GM12878 (cell line): Measurements from ENCODE around the gene NFS1. TPM values are rescaled to one million over a fixed set of nuclear protein-coding genes. Genes with fewer than 3 reads are reported as not detected.

Experiments used
- ATAC-seq: fragments of 200-7000 bp; cut with Tn5 transposase; 3 replicates; pipeline ENCODE4 v1.9.1; 2020; ENCODE audit warnings: mild to moderate bottlenecking, moderate library complexity
- BruUV-seq: library from RNA; stranded (reverse); fragments of 400-500 nt; replicated peaks from 2 replicates; lab custom pipeline; 2021; lab: Mats Ljungman, UMichigan
- CTCF ChIA-PET: fragments of 300-600 bp; sonication (Branson Sonifier 250); formaldehyde crosslinking; extraction: SDS; loops from one replicate; lab custom pipeline; 2021; ENCODE audit warnings: inconsistent platforms; lab: Yijun Ruan, JAX
- POLR2A ChIA-PET: fragments of 350-600 bp; formaldehyde crosslinking; extraction: SDS; loops from one replicate; lab custom pipeline; 2021; ENCODE audit warnings: inconsistent platforms; lab: Charles Lee
- RAD21 ChIA-PET: fragments of 300-600 bp; sonication (Branson Sonifier 250); formaldehyde crosslinking; loops from one replicate; lab custom pipeline; 2023; ENCODE audit warnings: antibody characterized with exemption; ENCODE audit not compliant: unreplicated experiment; lab: Charles Lee
- SMC1A ChIA-PET: fragments of 300-600 bp; sonication (Branson Sonifier 250); formaldehyde crosslinking; loops from one replicate; lab custom pipeline; 2023; ENCODE audit not compliant: unreplicated experiment, uncharacterized antibody; lab: Charles Lee
- DNase-seq: peaks from one replicate; pipeline ENCODE4 v3.0.0-alpha.2; 2011; ENCODE audit warnings: low read depth, low spot score
- FAIRE-seq: peaks from 3 replicates; lab custom pipeline; 2011; peaks lifted over from hg19 to GRCh38; lab: Jason Lieb, UNC
- H2AFZ ChIP-seq: 2 replicates; pipeline ENCODE4 v1.6.0; 2011; ENCODE audit warnings: low read depth, low read length, control low read depth; ENCODE audit not compliant: control insufficient read depth
- H3K27ac ChIP-seq: 2 replicates; pipeline ENCODE4 v1.5.1; 2011; ENCODE audit warnings: control low read depth; ENCODE audit not compliant: control insufficient read depth, insufficient read depth
- H3K27me3 ChIP-seq, 2 experiments: replicated peaks in 1 of 2; 2 replicates each; pipeline versions ENCODE4 v1.6.0 to v1.6.1; 2011; ENCODE audit warnings: low read length in 1 of 2; ENCODE audit not compliant: control insufficient read depth in 2 of 2, insufficient read depth in 2 of 2
- H3K36me3 ChIP-seq, 2 experiments: 2 replicates each; pipeline ENCODE4 v1.5.1; 2011; ENCODE audit warnings: low read length in 1 of 2; ENCODE audit not compliant: control insufficient read depth in 2 of 2, insufficient read depth in 2 of 2
- H3K4me1 ChIP-seq: 2 replicates; pipeline ENCODE4 v1.6.1; 2011; ENCODE audit warnings: mild to moderate bottlenecking, low read length, moderate library complexity, mixed read lengths; ENCODE audit not compliant: control insufficient read depth, insufficient read depth
- H3K4me2 ChIP-seq: 2 replicates; pipeline ENCODE4 v1.6.0; 2011; ENCODE audit warnings: control low read depth; ENCODE audit not compliant: control insufficient read depth, insufficient read depth
- H3K4me3 ChIP-seq: fragments of 200-600 bp; sonication (generic); 2 replicates; pipeline ENCODE4 v1.5.1; 2016
- H3K79me2 ChIP-seq: 2 replicates; pipeline ENCODE4 v1.6.0; 2011; ENCODE audit warnings: low read length; ENCODE audit not compliant: control insufficient read depth, insufficient read depth
- H3K9ac ChIP-seq: 2 replicates; pipeline ENCODE4 v1.8.0; 2011; ENCODE audit warnings: low read length, control low read depth, mixed read lengths; ENCODE audit not compliant: control insufficient read depth, insufficient read depth
- H3K9me3 ChIP-seq: replicated peaks from 3 replicates; pipeline ENCODE4 v1.5.1; 2011; ENCODE audit warnings: mild to moderate bottlenecking, low read length; ENCODE audit not compliant: control insufficient read depth, insufficient read depth
- H4K20me1 ChIP-seq: 2 replicates; pipeline ENCODE4 v1.6.0; 2011; ENCODE audit not compliant: control insufficient read depth, insufficient read depth
- ASH2L ChIP-seq: fragments of 300-600, 200-600 bp; sonication (generic); IDR thresholded peaks from 2 replicates; pipeline ENCODE4 v1.6.1; 2017; ENCODE audit warnings: low read depth, mild to moderate bottlenecking, borderline replicate concordance
- CBX3 ChIP-seq: fragments of 200-600 bp; sonication (generic); IDR thresholded peaks from 2 replicates; pipeline ENCODE4 v1.6.1; 2016; ENCODE audit warnings: low read depth, borderline replicate concordance
- CEBPB ChIP-seq, 2 experiments: fragments of 150-350 bp in 1 of 2; IDR thresholded peaks; 2 replicates each; pipeline ENCODE4 v1.6.1; 2012 to 2014; ENCODE audit warnings: low read depth in 2 of 2, low read length in 2 of 2, borderline replicate concordance in 1 of 2, inconsistent platforms in 1 of 2
- GABPA ChIP-seq: IDR thresholded peaks from 2 replicates; pipeline ENCODE4 v1.6.1; 2014; ENCODE audit warnings: antibody characterized with exemption, low read depth, mild to moderate bottlenecking, inconsistent platforms
- HDGF ChIP-seq: fragments of 450-650 bp; IDR thresholded peaks from 2 replicates; pipeline ENCODE4 v1.6.1; 2016; ENCODE audit warnings: antibody characterized with exemption
- KLF5 ChIP-seq: fragments of 450-650 bp; IDR thresholded peaks from 2 replicates; pipeline ENCODE4 v1.6.1; 2014; ENCODE audit warnings: mild to moderate bottlenecking; ENCODE audit not compliant: partially characterized antibody
- MTA2 ChIP-seq: fragments of 450-650 bp; IDR thresholded peaks from 2 replicates; pipeline ENCODE4 v1.6.1; 2016; ENCODE audit warnings: low read depth, mild to moderate bottlenecking, moderate library complexity
- NFXL1 ChIP-seq: fragments of 450-650 bp; IDR thresholded peaks from 2 replicates; pipeline ENCODE4 v1.6.1; 2017; ENCODE audit warnings: antibody characterized with exemption, mild to moderate bottlenecking, borderline replicate concordance
- POLR2A ChIP-seq: IDR thresholded peaks from 2 replicates; pipeline ENCODE4 v1.6.1; 2011; ENCODE audit warnings: low read depth, mild to moderate bottlenecking, low read length
- SREBF2 ChIP-seq: IDR thresholded peaks from 2 replicates; pipeline ENCODE4 v1.6.1; 2012; ENCODE audit warnings: mild to moderate bottlenecking, low read length
- STAT3 ChIP-seq: IDR thresholded peaks from 2 replicates; pipeline ENCODE4 v1.6.1; 2011; ENCODE audit warnings: low read depth, low read length, improper control_type of control experiment
- WGBS: methylation state at CpG from one replicate; pipeline ENCODE4 v1.1.6; 2016; ENCODE audit warnings: low lambda C conversion rate; ENCODE audit not compliant: insufficient replicate concordance, insufficient coverage; ENCODE audit errors: missing lambda C conversion rate; 5-methylcytosine and 5-hydroxymethylcytosine counted together
- in situ Hi-C: fragments of 300-500 bp; cut with MboI; formaldehyde crosslinking; loops from 9 replicates; pipeline ENCODE4 v1.14.3; 2018; ENCODE audit warnings: mixed read lengths
- intact Hi-C: fragments of 100-400 bp; cut with micrococcal nuclease; formaldehyde crosslinking; loops from one replicate; pipeline ENCODE4 v1.14.2; 2022; ENCODE audit not compliant: unreplicated experiment
- polyA plus RNA-seq, 11 experiments: library from polyadenylated mRNA; depleted of rRNA in 4 of 11; unstranded in 6 of 11; stranded (reverse) in 5 of 11; fragments of >200 nt; fragmentation: Nextera tagmentation in 4 of 11; fragmentation: Illumina TruSeq in 1 of 11; extraction: Ambion mirVana in 4 of 11; extraction: Trizol in 1 of 11; gene quantifications; 1 replicate in 1 of 11; 2 replicates in 10 of 11; pipeline versions ENCODE4 v1.2.1 to v1.2.3, GENCODE V29; 2011 to 2016; ENCODE audit warnings: inconsistent platforms in 2 of 11, missing spikeins in 2 of 11, low read depth in 1 of 11
- total RNA-seq, 4 experiments: library from RNA; depleted of rRNA in 3 of 4; stranded (reverse); fragments of >200 nt in 3 of 4; fragmentation: Illumina TruSeq in 1 of 4; extraction: Trizol in 1 of 4; gene quantifications; 2 replicates each; pipeline versions ENCODE4 v1.2.1 to v1.2.3, GENCODE V29; 2013 to 2021
- TF ChIP-seq, protein P1 (sequence below): IDR thresholded peaks from 2 replicates; pipeline ENCODE4 v1.6.1; 2011; ENCODE audit warnings: low read depth, low read length, improper control_type of control experiment, borderline replicate concordance
- TF ChIP-seq, protein P2 (sequence below), 3 experiments: IDR thresholded peaks in 2 of 3; conservative IDR thresholded peaks in 1 of 3; 2 replicates each; pipeline ENCODE4 v1.5.1; 2011; ENCODE audit warnings: low read depth in 3 of 3, low read length in 3 of 3, mild to moderate bottlenecking in 3 of 3, control low read depth in 2 of 3, moderate library complexity in 2 of 3, inconsistent platforms in 1 of 3, mixed read lengths in 1 of 3; ENCODE audit not compliant: control insufficient read depth in 2 of 3, insufficient read depth in 1 of 3; ENCODE audit errors: extremely low read depth in 1 of 3
- TF ChIP-seq, protein P3 (sequence below): IDR thresholded peaks from 2 replicates; pipeline ENCODE4 v1.6.1; 2012; ENCODE audit warnings: improper control_type of control experiment, low read depth, low read length; ENCODE audit not compliant: insufficient replicate concordance

The NFS1 gene
- total and polyA plus RNA-seq, 10 of the 15 experiments (the other 5 are each of a cell fraction or from before 2014, with no cell fraction given), result 9.2 to 74.1 (median 38.6) TPM

DNA sequence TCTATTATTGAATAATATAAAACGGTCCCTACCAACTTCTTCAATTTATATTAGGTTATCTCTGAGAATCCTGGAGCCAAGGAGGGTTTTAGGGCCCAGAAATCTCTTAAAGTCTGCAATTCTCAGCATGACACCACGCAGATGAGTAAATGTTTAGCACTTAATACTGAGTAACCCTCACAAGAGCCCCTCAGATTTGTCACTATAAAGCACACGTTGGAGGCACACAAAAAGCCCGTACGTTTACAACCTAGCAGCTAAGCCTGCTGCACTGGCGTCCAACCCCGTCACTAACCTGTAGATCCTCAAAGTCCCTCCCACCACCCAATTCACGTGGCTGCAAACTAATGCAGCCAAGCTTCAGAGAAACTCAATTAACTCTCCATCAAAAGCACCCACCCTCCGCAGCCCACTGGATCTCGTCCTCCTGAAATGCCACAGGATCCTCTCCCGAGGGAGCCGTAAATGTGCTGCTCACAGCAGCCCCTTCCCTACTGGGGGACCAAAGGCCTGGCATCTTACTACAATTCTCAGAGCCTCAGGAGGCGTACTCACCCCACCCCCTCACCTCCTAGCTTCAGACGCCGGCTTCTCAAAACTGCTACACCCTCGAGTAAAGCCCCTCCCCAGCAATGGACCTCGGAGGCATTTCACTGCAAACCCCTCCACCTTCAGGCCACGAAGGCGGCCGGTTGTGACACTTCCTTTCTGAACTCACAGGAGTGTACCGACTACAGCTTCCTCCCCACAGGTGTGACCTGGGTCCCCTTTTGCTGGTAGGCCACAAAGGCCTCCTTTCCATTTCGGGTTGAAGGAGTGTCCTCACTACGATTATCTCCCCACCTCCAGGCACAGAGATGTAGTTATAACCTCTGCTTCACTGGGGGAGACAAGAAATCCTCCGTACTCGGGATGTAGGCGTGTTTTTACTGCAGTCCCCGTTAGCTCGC is 35.4 kb downstream of the NFS1 start:
- in situ Hi-C loops (no loop called here), intact Hi-C loops (loop anchor here (2.0 kb wide), 2 partner anchors 45 to 79 kb away; partner anchors contain the start of gene RBM39)
- Histone ChIP-seq H3K27ac (peak overlapping the region; percentile 87), H3K4me2 (peak overlapping the region; percentile 98), H4K20me1 (peaks cover 10% of the 10 kb centered on the region), H3K36me3 (0 out of 4 replicates have a peak, but pooled peaks cover 0 to 3% of the 10 kb centered on the region in 2 experiments), H2AFZ (peak overlapping the region; percentile 94; the same call in 1 of the 2 replicates), H3K4me3 (peak overlapping the region; percentile 87), H3K4me1 (peaks cover 10% of the 10 kb centered on the region), H3K9me3 (no peaks in the 10 kb centered on the region), H3K79me2 (peaks cover 62% of the 10 kb centered on the region), H3K27me3 (no peaks in the 10 kb centered on the region), H3K9ac (peak overlapping the region; percentile 87)
- DNase-seq (no peak), ATAC-seq (peak; percentile 55), FAIRE-seq (no peak)
- ChIA-PET SMC1A (interaction anchor here (0.9 to 4.8 kb wide), 10 partner anchors 22 to 200 kb away, joined by 3 to 28 read pairs (median 4); partner anchors contain the start of genes ERGIC3, RBM39 and SPAG4), POLR2A (interaction anchor here (0.6 to 2.9 kb wide), 7 partner anchors 35 to 799 kb away, joined by 3 to 24 read pairs (median 4); partner anchors contain the start of genes NFS1, RBM39, ROMO1 and SCAND1), CTCF (interaction anchor here (0.7 to 2.5 kb wide), 6 partner anchors 19 to 79 kb away, joined by 3 to 9 read pairs (median 3); no protein-coding TSS in a partner anchor), RAD21 (interaction anchor here (0.9 to 4.5 kb wide), 6 partner anchors 17 to 121 kb away, joined by 3 to 29 read pairs (median 4); partner anchors contain the start of genes ERGIC3, NFS1, RBM39 and ROMO1)
- no TSS peak for BruUV-seq
- WGBS, result 2% methylated on average over 25 of the region's 28 CpGs
- TF ChIP-seq ASH2L (no peak), NFXL1 (no peak), GABPA (no peak), KLF5 (no peak), STAT3 (no peak), POLR2A (peak; percentile 11; the same call in 1 of the 2 replicates), HDGF (no peak), CBX3 (no peak), MTA2 (no peak), SREBF2 (no peak), CEBPB (IDR thresholded peaks at IDR 0.05; ENCODE audit: borderline replicate concordance in 1 of 2, low read depth in 2 of 2, low read length in 2 of 2) (no peak)
- TF ChIP-seq, protein P1, sequence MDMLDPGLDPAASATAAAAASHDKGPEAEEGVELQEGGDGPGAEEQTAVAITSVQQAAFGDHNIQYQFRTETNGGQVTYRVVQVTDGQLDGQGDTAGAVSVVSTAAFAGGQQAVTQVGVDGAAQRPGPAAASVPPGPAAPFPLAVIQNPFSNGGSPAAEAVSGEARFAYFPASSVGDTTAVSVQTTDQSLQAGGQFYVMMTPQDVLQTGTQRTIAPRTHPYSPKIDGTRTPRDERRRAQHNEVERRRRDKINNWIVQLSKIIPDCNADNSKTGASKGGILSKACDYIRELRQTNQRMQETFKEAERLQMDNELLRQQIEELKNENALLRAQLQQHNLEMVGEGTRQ, result no peak
- TF ChIP-seq, protein P2, sequence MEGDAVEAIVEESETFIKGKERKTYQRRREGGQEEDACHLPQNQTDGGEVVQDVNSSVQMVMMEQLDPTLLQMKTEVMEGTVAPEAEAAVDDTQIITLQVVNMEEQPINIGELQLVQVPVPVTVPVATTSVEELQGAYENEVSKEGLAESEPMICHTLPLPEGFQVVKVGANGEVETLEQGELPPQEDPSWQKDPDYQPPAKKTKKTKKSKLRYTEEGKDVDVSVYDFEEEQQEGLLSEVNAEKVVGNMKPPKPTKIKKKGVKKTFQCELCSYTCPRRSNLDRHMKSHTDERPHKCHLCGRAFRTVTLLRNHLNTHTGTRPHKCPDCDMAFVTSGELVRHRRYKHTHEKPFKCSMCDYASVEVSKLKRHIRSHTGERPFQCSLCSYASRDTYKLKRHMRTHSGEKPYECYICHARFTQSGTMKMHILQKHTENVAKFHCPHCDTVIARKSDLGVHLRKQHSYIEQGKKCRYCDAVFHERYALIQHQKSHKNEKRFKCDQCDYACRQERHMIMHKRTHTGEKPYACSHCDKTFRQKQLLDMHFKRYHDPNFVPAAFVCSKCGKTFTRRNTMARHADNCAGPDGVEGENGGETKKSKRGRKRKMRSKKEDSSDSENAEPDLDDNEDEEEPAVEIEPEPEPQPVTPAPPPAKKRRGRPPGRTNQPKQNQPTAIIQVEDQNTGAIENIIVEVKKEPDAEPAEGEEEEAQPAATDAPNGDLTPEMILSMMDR (IDR thresholded peaks at IDR 0.05 in 2 of 3, conservative IDR thresholded peaks at IDR 0.05 in 1 of 3; ENCODE audit: control insufficient read depth in 2 of 3, extremely low read depth in 1 of 3, insufficient read depth in 1 of 3, low read depth in 3 of 3, low read length in 3 of 3), result no peak
- TF ChIP-seq, protein P3, sequence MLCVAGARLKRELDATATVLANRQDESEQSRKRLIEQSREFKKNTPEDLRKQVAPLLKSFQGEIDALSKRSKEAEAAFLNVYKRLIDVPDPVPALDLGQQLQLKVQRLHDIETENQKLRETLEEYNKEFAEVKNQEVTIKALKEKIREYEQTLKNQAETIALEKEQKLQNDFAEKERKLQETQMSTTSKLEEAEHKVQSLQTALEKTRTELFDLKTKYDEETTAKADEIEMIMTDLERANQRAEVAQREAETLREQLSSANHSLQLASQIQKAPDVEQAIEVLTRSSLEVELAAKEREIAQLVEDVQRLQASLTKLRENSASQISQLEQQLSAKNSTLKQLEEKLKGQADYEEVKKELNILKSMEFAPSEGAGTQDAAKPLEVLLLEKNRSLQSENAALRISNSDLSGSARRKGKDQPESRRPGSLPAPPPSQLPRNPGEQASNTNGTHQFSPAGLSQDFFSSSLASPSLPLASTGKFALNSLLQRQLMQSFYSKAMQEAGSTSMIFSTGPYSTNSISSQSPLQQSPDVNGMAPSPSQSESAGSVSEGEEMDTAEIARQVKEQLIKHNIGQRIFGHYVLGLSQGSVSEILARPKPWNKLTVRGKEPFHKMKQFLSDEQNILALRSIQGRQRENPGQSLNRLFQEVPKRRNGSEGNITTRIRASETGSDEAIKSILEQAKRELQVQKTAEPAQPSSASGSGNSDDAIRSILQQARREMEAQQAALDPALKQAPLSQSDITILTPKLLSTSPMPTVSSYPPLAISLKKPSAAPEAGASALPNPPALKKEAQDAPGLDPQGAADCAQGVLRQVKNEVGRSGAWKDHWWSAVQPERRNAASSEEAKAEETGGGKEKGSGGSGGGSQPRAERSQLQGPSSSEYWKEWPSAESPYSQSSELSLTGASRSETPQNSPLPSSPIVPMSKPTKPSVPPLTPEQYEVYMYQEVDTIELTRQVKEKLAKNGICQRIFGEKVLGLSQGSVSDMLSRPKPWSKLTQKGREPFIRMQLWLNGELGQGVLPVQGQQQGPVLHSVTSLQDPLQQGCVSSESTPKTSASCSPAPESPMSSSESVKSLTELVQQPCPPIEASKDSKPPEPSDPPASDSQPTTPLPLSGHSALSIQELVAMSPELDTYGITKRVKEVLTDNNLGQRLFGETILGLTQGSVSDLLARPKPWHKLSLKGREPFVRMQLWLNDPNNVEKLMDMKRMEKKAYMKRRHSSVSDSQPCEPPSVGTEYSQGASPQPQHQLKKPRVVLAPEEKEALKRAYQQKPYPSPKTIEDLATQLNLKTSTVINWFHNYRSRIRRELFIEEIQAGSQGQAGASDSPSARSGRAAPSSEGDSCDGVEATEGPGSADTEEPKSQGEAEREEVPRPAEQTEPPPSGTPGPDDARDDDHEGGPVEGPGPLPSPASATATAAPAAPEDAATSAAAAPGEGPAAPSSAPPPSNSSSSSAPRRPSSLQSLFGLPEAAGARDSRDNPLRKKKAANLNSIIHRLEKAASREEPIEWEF, result no peak
